ENCODE measurements around the gene CLDN11. TPM values are rescaled to one million over a fixed set of nuclear protein-coding genes. Genes with fewer than 3 reads are reported as not detected.

Gene CLDN11
- total RNA-seq, 1 experiment from 2014 or later = 0.22 TPM

DNA sequence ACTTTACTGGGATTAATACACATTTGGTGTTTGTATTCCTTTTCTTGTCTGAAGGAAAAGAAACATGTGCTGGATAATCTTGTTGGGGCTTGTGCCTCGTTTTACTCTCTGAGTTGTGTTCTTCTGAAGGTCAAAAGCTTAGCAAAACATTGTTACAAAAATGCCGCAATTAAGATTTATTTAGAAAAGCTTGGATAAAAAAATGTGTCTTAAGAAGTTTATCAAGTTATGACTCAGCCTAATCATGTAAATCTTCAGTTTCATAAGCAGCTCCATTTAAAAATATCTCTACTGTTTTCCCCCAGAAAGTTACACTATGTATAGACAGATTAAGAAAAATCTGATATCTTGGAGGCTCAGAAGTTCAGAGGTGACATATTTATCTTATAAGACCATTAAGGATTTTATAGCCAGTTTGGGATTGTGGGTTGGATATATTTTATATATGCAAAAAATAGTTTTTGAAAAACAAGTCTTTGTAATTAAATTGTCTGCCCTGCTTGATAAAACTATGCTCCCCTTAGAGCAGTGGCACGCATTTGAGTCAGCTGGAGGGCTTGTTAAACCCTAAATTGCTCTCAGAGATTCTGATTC lies 56.5 kb downstream of the CLDN11 start:
- DNase-seq (ENCODE audit: low read depth, low spot score) (no peak), ATAC-seq (no peak)
- no peak overlapping the region for H3K4me3 ChIP-seq (replicated peaks in 1 of 2; ENCODE audit: low read depth in 1 of 2, low read length in 2 of 2)
- no peak overlapping the region for H3K9ac ChIP-seq (ENCODE audit: low read length)
- H3K9me2 ChIP-seq (ENCODE audit: insufficient read depth) = no peaks in the 10 kb centered on the region
- POLR2A ChIA-PET = no interaction called here
- H3K9me3 ChIP-seq (ENCODE audit: control insufficient read depth in 1 of 2, insufficient read depth in 1 of 2, low read depth in 1 of 2, low read length in 2 of 2) = no peaks in the 10 kb centered on the region
- H3K27me3 ChIP-seq (ENCODE audit: insufficient read depth, low read length) = no peaks in the 10 kb centered on the region
- H3K4me2 ChIP-seq (ENCODE audit: low read length) = no peak overlapping the region
- TF ChIP-seq TCF7L2 (IDR thresholded peaks at IDR 0.05; ENCODE audit: borderline replicate concordance, extremely low read depth, insufficient read depth, insufficient read length) (no peak), JUND (IDR thresholded peaks at IDR 0.05) (no peak), EGR1 (IDR thresholded peaks at IDR 0.05; ENCODE audit: low read depth) (no peak), ZNF274 (IDR thresholded peaks at IDR 0.05; ENCODE audit: low read depth, low read length) (no peak), SIN3A (IDR thresholded peaks at IDR 0.05; ENCODE audit: low read depth) (no peak), YY1 (IDR thresholded peaks at IDR 0.05; ENCODE audit: extremely low read depth, insufficient replicate concordance, low read depth, low read length) (no peak), POLR2AphosphoS5 (IDR thresholded peaks at IDR 0.05; ENCODE audit: low read depth, low read length) (no peak)
- TF ChIP-seq, protein P1, sequence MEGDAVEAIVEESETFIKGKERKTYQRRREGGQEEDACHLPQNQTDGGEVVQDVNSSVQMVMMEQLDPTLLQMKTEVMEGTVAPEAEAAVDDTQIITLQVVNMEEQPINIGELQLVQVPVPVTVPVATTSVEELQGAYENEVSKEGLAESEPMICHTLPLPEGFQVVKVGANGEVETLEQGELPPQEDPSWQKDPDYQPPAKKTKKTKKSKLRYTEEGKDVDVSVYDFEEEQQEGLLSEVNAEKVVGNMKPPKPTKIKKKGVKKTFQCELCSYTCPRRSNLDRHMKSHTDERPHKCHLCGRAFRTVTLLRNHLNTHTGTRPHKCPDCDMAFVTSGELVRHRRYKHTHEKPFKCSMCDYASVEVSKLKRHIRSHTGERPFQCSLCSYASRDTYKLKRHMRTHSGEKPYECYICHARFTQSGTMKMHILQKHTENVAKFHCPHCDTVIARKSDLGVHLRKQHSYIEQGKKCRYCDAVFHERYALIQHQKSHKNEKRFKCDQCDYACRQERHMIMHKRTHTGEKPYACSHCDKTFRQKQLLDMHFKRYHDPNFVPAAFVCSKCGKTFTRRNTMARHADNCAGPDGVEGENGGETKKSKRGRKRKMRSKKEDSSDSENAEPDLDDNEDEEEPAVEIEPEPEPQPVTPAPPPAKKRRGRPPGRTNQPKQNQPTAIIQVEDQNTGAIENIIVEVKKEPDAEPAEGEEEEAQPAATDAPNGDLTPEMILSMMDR (IDR thresholded peaks at IDR 0.05 in 2 of 3, conservative IDR thresholded peaks at IDR 0.05 in 1 of 3; ENCODE audit: borderline replicate concordance in 1 of 3, insufficient read depth in 1 of 3, low read depth in 2 of 3, low read length in 2 of 3) = no peak
- TF ChIP-seq, protein P2, sequence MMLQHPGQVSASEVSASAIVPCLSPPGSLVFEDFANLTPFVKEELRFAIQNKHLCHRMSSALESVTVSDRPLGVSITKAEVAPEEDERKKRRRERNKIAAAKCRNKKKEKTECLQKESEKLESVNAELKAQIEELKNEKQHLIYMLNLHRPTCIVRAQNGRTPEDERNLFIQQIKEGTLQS (IDR thresholded peaks at IDR 0.05) = no peak
- TF ChIP-seq, protein P3, sequence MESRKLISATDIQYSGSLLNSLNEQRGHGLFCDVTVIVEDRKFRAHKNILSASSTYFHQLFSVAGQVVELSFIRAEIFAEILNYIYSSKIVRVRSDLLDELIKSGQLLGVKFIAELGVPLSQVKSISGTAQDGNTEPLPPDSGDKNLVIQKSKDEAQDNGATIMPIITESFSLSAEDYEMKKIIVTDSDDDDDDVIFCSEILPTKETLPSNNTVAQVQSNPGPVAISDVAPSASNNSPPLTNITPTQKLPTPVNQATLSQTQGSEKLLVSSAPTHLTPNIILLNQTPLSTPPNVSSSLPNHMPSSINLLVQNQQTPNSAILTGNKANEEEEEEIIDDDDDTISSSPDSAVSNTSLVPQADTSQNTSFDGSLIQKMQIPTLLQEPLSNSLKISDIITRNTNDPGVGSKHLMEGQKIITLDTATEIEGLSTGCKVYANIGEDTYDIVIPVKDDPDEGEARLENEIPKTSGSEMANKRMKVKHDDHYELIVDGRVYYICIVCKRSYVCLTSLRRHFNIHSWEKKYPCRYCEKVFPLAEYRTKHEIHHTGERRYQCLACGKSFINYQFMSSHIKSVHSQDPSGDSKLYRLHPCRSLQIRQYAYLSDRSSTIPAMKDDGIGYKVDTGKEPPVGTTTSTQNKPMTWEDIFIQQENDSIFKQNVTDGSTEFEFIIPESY (IDR thresholded peaks at IDR 0.05; ENCODE audit: extremely low read depth, insufficient replicate concordance, low read length) = no peak
- TF ChIP-seq, protein P4, sequence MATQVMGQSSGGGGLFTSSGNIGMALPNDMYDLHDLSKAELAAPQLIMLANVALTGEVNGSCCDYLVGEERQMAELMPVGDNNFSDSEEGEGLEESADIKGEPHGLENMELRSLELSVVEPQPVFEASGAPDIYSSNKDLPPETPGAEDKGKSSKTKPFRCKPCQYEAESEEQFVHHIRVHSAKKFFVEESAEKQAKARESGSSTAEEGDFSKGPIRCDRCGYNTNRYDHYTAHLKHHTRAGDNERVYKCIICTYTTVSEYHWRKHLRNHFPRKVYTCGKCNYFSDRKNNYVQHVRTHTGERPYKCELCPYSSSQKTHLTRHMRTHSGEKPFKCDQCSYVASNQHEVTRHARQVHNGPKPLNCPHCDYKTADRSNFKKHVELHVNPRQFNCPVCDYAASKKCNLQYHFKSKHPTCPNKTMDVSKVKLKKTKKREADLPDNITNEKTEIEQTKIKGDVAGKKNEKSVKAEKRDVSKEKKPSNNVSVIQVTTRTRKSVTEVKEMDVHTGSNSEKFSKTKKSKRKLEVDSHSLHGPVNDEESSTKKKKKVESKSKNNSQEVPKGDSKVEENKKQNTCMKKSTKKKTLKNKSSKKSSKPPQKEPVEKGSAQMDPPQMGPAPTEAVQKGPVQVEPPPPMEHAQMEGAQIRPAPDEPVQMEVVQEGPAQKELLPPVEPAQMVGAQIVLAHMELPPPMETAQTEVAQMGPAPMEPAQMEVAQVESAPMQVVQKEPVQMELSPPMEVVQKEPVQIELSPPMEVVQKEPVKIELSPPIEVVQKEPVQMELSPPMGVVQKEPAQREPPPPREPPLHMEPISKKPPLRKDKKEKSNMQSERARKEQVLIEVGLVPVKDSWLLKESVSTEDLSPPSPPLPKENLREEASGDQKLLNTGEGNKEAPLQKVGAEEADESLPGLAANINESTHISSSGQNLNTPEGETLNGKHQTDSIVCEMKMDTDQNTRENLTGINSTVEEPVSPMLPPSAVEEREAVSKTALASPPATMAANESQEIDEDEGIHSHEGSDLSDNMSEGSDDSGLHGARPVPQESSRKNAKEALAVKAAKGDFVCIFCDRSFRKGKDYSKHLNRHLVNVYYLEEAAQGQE (IDR thresholded peaks at IDR 0.05; ENCODE audit: low read depth) = no peak
- no peak overlapping the region for H2AFZ ChIP-seq (ENCODE audit: low read depth, low read length, poor library complexity, severe bottlenecking)
- no peaks in the 10 kb centered on the region for H4K20me1 ChIP-seq (ENCODE audit: insufficient read depth)
- intact Hi-C loops (cut with micrococcal nuclease) = no loop called here
- CTCF ChIA-PET = no interaction called here
- RAD21 ChIA-PET (ENCODE audit: low non-redundant PET in 1 of 2, low total read pairs in 2 of 2, uncharacterized antibody in 2 of 2, unreplicated experiment in 2 of 2) = no interaction called here
- no peaks in the 10 kb centered on the region for H3K36me3 ChIP-seq (ENCODE audit: control insufficient read depth in 1 of 2, insufficient read depth in 2 of 2, low read length in 2 of 2)
- no peaks in the 10 kb centered on the region for H3K79me2 ChIP-seq (ENCODE audit: insufficient read depth, low read length)
- H3K27ac ChIP-seq (ENCODE audit: low read depth, low read length) = no peak overlapping the region
- no TSS peak for BruUV-seq (replicated peaks)
- H3K4me1 ChIP-seq (ENCODE audit: control insufficient read depth in 1 of 2, insufficient read depth in 2 of 2, low read length in 2 of 2) = no peaks in the 10 kb centered on the region

Data from HCT116 (cell line).